Measurements from ENCODE around the gene KIF19.
A peak's percentile ranks its signal among the peaks of the same experiment; 100 is the strongest.

KIF19 gene

GRCh38 chr17:74343526-74344284 lies 17.7 kb downstream of the KIF19 start:
- DNase-seq, result no peak

- no peak for DNase-seq
Measured at GRCh38 chr17:74344658-74345057, 18.6 kb downstream of the KIF19 start.

GRCh38 chr17:74345433-74346241 lies 19.6 kb downstream of the KIF19 start:
- no peak for DNase-seq

GRCh38 chr17:74347646-74348045 lies 21.6 kb downstream of the KIF19 start:
- DNase-seq, result no peak

GRCh38 chr17:74349120-74349519 lies 23.1 kb downstream of the KIF19 start:
- no peak for DNase-seq

- DNase-seq, result no peak
Measured at GRCh38 chr17:74350486-74350885, 24.5 kb downstream of the KIF19 start.

GRCh38 chr17:74351552-74352210 lies 25.7 kb downstream of the KIF19 start:
- no peak for DNase-seq

GRCh38 chr17:74353446-74354060 lies 27.5 kb downstream of the KIF19 start:
- no peak for DNase-seq

GRCh38 chr17:74354123-74354522 lies 28.1 kb downstream of the KIF19 start:
- DNase-seq, result peak; percentile 34 to 53

GRCh38 chr17:74354561-74354960 lies 28.5 kb downstream of the KIF19 start:
- DNase-seq, result no peak

- no peak for DNase-seq
Measured at GRCh38 chr17:74355065-74355464, 29.0 kb downstream of the KIF19 start.

GRCh38 chr17:74356646-74357465 lies 30.8 kb downstream of the KIF19 start:
- DNase-seq, result peak in 1 of 2 donors; percentile 8

- DNase-seq, result no peak
Measured at GRCh38 chr17:74357466-74357809, 31.4 kb downstream of the KIF19 start.

GRCh38 chr17:74358697-74359096 lies 32.7 kb downstream of the KIF19 start:
- no peak for DNase-seq

- DNase-seq, result no peak
Measured at GRCh38 chr17:74359916-74360315, 33.9 kb downstream of the KIF19 start.

GRCh38 chr17:74360899-74361229 lies 34.8 kb downstream of the KIF19 start:
- DNase-seq, result no peak

GRCh38 chr17:74361230-74362068 lies 35.4 kb downstream of the KIF19 start, which contains the start of gene BTBD17:
Gene BTBD17 (minus strand): TSS chr17:74361868. CDS start chr17:74361819, 49 bp downstream.
- DNase-seq, result peak; percentile 19 to 42

- no peak for DNase-seq
Measured at GRCh38 chr17:74362069-74362405, 36.0 kb downstream of the KIF19 start.

GRCh38 chr17:74362810-74363498 lies 36.9 kb downstream of the KIF19 start:
- no peak for DNase-seq

GRCh38 chr17:74367206-74367605 lies 41.2 kb downstream of the KIF19 start, which contains the start of gene GPR142:
Gene GPR142 (plus strand): TSS chr17:74367506. CDS start chr17:74369541, 2,035 bp downstream.
- DNase-seq, result no peak
